IPS DF 6.9 (cell line): ENCODE results near the gene PRLR.

Experiments
- DNase-seq: peaks from one replicate; pipeline ENCODE4 v3.0.0-alpha.2; 2013; ENCODE audit warnings: low read depth, low spot score
- H3K27ac ChIP-seq: one replicate; pipeline ENCODE4 v1.5.1; 2013; ENCODE audit warnings: low read length, control low read depth
- H3K27me3 ChIP-seq: 2 replicates; pipeline ENCODE4 v1.6.1; 2013; ENCODE audit warnings: mild to moderate bottlenecking, low read length; ENCODE audit not compliant: control insufficient read depth, insufficient read depth
- H3K36me3 ChIP-seq: 2 replicates; pipeline ENCODE4 v1.6.1; 2013; ENCODE audit warnings: low read length; ENCODE audit not compliant: control insufficient read depth, insufficient read depth
- H3K4me1 ChIP-seq: 2 replicates; pipeline ENCODE4 v1.6.1; 2013; ENCODE audit warnings: low read length; ENCODE audit not compliant: control insufficient read depth, insufficient read depth
- H3K4me3 ChIP-seq: 2 replicates; pipeline ENCODE4 v1.5.1; 2013; ENCODE audit warnings: mild to moderate bottlenecking, low read length
- H3K9me3 ChIP-seq: 2 replicates; pipeline ENCODE4 v1.6.1; 2013; ENCODE audit warnings: low read length, inconsistent platforms; ENCODE audit not compliant: control insufficient read depth, insufficient read depth
- WGBS: extraction: QIAGEN DNeasy Blood & Tissue Kit; methylation state at CpG from one replicate; pipeline ENCODE4 v1.1.7; 2013; ENCODE audit warnings: mixed read lengths, missing lambda C conversion rate; ENCODE audit not compliant: insufficient read length, insufficient coverage; 5-methylcytosine and 5-hydroxymethylcytosine counted together

Gene PRLR

GRCh38 chr5:35230038-35230611 is at the start of gene PRLR:
TSS of gene PRLR (minus strand) at chr5:35230487. CDS start at chr5:35089620, 140,867 bp downstream.
- Histone ChIP-seq H3K4me3 (peak within 1 kb of the TSS; percentile 38; the same call in 1 of the 2 replicates), H3K27ac (no peak within 1 kb of the TSS), H3K4me1 (no peaks in the 10 kb centered on the region), H3K27me3 (no peaks in the 10 kb centered on the region), H3K36me3 (no peaks in the 10 kb centered on the region), H3K9me3 (no peaks in the 10 kb centered on the region)
- no peak for DNase-seq
- WGBS, result no CpG with 5 or more reads among the region's 42 CpGs

- DNase-seq, result no peak
- no peaks in the 10 kb centered on the region for H3K27me3 ChIP-seq
- no peaks in the 10 kb centered on the region for H3K9me3 ChIP-seq
- no peak overlapping the region for H3K27ac ChIP-seq
- WGBS, result no CpG with 5 or more reads among the region's 2 CpGs
- no peak overlapping the region for H3K4me3 ChIP-seq
- no peaks in the 10 kb centered on the region for H3K4me1 ChIP-seq
- no peaks in the 10 kb centered on the region for H3K36me3 ChIP-seq
These were observed 44.7 kb upstream of the PRLR start for GRCh38 chr5:35274839-35275509.

- H3K27ac ChIP-seq, result no peak overlapping the region
- no peaks in the 10 kb centered on the region for H3K36me3 ChIP-seq
- no peaks in the 10 kb centered on the region for H3K27me3 ChIP-seq
- H3K9me3 ChIP-seq, result no peaks in the 10 kb centered on the region
- no peak for DNase-seq
- WGBS, result no CpG with 5 or more reads among the region's 1 CpG
- H3K4me3 ChIP-seq, result no peak overlapping the region
- no peaks in the 10 kb centered on the region for H3K4me1 ChIP-seq
These were observed 38.7 kb upstream of the PRLR start for GRCh38 chr5:35269006-35269405.

GRCh38 chr5:35266276-35266675 is 36.0 kb upstream of the PRLR start:
- Histone ChIP-seq H3K4me1 (no peaks in the 10 kb centered on the region), H3K27me3 (no peaks in the 10 kb centered on the region), H3K27ac (no peak overlapping the region), H3K36me3 (no peaks in the 10 kb centered on the region), H3K9me3 (no peaks in the 10 kb centered on the region), H3K4me3 (no peak overlapping the region)
- no peak for DNase-seq
- WGBS, result no CpG with 5 or more reads among the region's 3 CpGs

GRCh38 chr5:35264509-35264908 is 34.2 kb upstream of the PRLR start:
- H3K27me3 ChIP-seq, result no peaks in the 10 kb centered on the region
- H3K4me3 ChIP-seq, result no peak overlapping the region
- no peaks in the 10 kb centered on the region for H3K9me3 ChIP-seq
- no peak for DNase-seq
- no CpG with 5 or more reads among the region's 2 CpGs for WGBS
- H3K36me3 ChIP-seq, result no peaks in the 10 kb centered on the region
- H3K27ac ChIP-seq, result no peak overlapping the region
- H3K4me1 ChIP-seq, result no peaks in the 10 kb centered on the region

- H3K27ac ChIP-seq, result no peak overlapping the region
- no peaks in the 10 kb centered on the region for H3K4me1 ChIP-seq
- H3K27me3 ChIP-seq, result no peaks in the 10 kb centered on the region
- no peak for DNase-seq
- no peak overlapping the region for H3K4me3 ChIP-seq
- H3K9me3 ChIP-seq, result no peaks in the 10 kb centered on the region
- no peaks in the 10 kb centered on the region for H3K36me3 ChIP-seq
- no CpG with 5 or more reads among the region's 2 CpGs for WGBS
These were observed 33.1 kb upstream of the PRLR start for GRCh38 chr5:35263266-35263877.

GRCh38 chr5:35253582-35253981 is 23.3 kb upstream of the PRLR start:
- H3K4me3 ChIP-seq, result no peak overlapping the region
- WGBS, result no CpG with 5 or more reads among the region's 3 CpGs

GRCh38 chr5:35252963-35253362 is 22.7 kb upstream of the PRLR start:
- Histone ChIP-seq H3K4me3 (no peak overlapping the region), H3K36me3 (no peaks in the 10 kb centered on the region), H3K4me1 (no peaks in the 10 kb centered on the region), H3K27me3 (no peaks in the 10 kb centered on the region), H3K9me3 (0 out of 2 replicates have a peak, but pooled peaks cover 1% of the 10 kb centered on the region), H3K27ac (no peak overlapping the region)
- DNase-seq, result no peak
- no CpG with 5 or more reads among the region's 2 CpGs for WGBS

More at GRCh38 chr5:35253582-35253981, 23.3 kb upstream of the PRLR start:
- no peaks in the 10 kb centered on the region for H3K4me1 ChIP-seq
- no peak overlapping the region for H3K27ac ChIP-seq
- 0 out of 2 replicates have a peak, but pooled peaks cover 1% of the 10 kb centered on the region for H3K9me3 ChIP-seq
- H3K36me3 ChIP-seq, result no peaks in the 10 kb centered on the region
- no peak for DNase-seq
- no peaks in the 10 kb centered on the region for H3K27me3 ChIP-seq

- no CpG with 5 or more reads among the region's 5 CpGs for WGBS
- Histone ChIP-seq H3K4me3 (no peak overlapping the region), H3K27ac (no peak overlapping the region), H3K9me3 (0 out of 2 replicates have a peak, but pooled peaks cover 1% of the 10 kb centered on the region), H3K36me3 (no peaks in the 10 kb centered on the region), H3K27me3 (no peaks in the 10 kb centered on the region), H3K4me1 (peaks cover 2% of the 10 kb centered on the region)
- DNase-seq, result no peak
These were observed 18.8 kb upstream of the PRLR start for GRCh38 chr5:35248843-35249780.

- Histone ChIP-seq H3K4me3 (no peak overlapping the region), H3K4me1 (peaks cover 2% of the 10 kb centered on the region), H3K27me3 (no peaks in the 10 kb centered on the region), H3K36me3 (no peaks in the 10 kb centered on the region), H3K9me3 (no peaks in the 10 kb centered on the region), H3K27ac (no peak overlapping the region)
- no CpG with 5 or more reads among the region's 6 CpGs for WGBS
- DNase-seq, result no peak
These were observed 17.4 kb upstream of the PRLR start for GRCh38 chr5:35247648-35248034.
